MM.1S (cell line): ENCODE data around the gene RSPH10B.
"Not testable (repeated sequence)": the region's sequence is repeated elsewhere in the genome, so short reads cannot be mapped to it uniquely, and the experiment has no call there.

Source experiments
- CTCF ChIP-seq: fragments of 300-600 bp; sonication (generic); IDR thresholded peaks from 2 replicates; pipeline ENCODE4 v1.5.1; 2016; ENCODE audit warnings: antibody characterized with exemption, low read length, mixed read lengths
- EZH2phosphoT487 ChIP-seq: fragments of 300-600 bp; sonication (generic); IDR thresholded peaks from 2 replicates; pipeline ENCODE4 v1.6.1; 2018; ENCODE audit warnings: antibody characterized with exemption, low read length

- not testable (repeated sequence) for TF ChIP-seq CTCF, EZH2phosphoT487
Measured at GRCh38 chr7:5888021-5888420, 82.5 kb downstream of the RSPH10B start.
